GM12865 (cell line): ENCODE measurements around the gene COPB1.

Experiments used
- DNase-seq: peaks from one replicate; pipeline ENCODE4 v3.0.0; 2010; ENCODE audit warnings: low read depth
- H3K4me3 ChIP-seq: 2 replicates; pipeline ENCODE4 v1.5.1; 2011; ENCODE audit warnings: mild to moderate bottlenecking, low read depth, low read length, control low read depth
- CTCF ChIP-seq: IDR thresholded peaks from 2 replicates; pipeline ENCODE4 v1.5.1; 2011; ENCODE audit warnings: low read length, control low read depth, low read depth, inconsistent platforms; ENCODE audit not compliant: insufficient read depth; ENCODE audit errors: missing control alignments

The COPB1 gene

DNA sequence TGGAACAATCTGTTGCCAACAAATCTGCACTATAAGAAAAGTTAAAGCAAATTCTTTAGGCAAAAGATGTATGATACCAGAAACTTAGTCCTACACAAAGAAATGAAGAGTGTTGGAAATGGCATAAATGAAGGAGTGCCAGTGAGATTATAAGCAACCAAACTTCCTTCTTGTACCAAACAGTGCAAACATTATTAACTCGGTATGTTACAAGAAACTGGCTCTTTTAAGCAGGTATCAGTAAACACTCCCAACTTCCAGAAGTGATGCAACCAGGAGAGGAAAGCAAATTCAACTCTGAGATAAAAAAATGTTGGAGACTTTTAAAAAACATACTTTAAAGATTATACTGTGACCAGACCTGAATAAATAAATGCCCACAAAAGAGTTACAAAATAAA, 28.5 kb downstream of the COPB1 start:
- no peak for TF ChIP-seq CTCF
- DNase-seq = no peak

DNA sequence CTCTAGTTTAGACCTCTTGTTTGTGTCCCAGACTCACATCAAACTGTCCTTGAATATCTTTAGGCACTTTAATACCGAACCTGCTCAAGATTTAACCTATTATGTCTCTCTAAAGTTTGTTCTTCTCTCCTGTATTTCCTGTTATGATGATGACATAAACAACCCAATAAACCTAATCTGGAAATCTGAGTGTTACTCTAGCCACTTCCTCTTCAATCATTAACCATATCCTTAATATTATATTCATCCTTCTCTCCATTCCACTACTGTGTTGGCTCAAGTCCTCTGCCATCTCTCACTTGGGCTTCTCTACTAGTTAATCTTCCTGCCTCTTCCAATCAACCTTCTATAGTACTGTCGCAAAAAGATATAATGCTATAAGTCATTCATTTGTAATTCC, 36.0 kb downstream of the COPB1 start:
- no peak for TF ChIP-seq CTCF
- H3K4me3 ChIP-seq = no peak overlapping the region
- no peak for DNase-seq

More for the DNA sequence above, 28.5 kb downstream of the COPB1 start:
- H3K4me3 ChIP-seq = no peak overlapping the region

- no peak for DNase-seq
- no peak overlapping the region for H3K4me3 ChIP-seq
- TF ChIP-seq CTCF = no peak
Measured at GRCh38 chr11:14460147-14460546, 39.5 kb downstream of the COPB1 start.

DNA sequence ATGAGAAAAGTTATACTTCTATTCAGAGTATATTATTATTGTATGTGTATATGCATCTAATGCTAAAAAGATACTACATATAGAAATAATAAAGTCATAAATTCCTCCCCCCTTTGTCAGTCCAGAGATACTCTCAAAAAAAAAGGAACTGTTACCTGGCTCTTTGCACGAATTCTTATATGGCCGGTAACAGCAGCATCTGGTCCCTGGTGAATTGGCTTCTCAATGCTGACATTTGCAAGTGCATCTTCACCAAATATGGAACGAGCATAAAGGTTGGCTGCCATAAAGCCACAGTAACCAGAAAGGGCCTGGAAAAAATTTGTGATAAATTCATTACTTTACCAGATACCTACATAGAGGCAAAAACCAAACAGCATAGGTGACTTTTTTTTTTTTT, 41.2 kb downstream of the COPB1 start:
- no peak for DNase-seq
- H3K4me3 ChIP-seq = no peak overlapping the region
- TF ChIP-seq CTCF = no peak

DNA sequence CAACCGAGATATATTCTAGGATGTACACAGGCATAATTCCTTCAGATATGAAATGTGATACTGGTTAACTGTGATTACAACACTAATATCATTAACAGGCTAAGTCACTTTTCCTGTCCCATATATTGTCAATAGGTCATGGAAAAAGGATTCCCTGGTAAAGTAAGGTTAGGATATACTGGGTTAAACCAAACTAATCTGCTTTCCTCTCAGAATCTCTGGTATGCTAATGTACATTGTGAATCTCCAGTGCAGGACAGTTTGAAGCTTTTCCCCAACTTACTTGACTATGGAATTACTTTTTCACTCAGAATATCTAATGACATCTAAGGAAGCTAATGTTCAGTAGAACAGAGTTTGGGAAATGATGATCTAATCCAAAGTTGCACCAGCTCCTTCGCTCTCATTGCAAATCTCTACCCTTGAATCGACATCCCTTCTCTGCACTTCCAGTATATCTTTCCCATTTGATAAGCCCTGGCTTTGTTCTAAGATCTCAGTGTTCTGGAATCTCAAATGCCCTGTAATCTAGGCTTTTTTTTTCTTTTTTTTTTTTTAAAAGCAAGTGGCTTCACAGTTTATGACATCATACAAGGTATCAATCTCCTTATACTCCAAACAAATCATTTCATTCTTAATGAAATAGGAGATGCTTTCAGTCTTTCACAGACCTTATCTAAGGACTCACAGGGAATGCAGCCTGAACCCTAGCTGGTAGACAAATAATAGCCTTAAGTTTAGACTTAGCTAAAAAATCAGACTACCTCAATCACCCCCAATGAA, 43.8 kb downstream of the COPB1 start:
- TF ChIP-seq CTCF = no peak
- H3K4me3 ChIP-seq = no peak overlapping the region
- DNase-seq = no peak

DNA sequence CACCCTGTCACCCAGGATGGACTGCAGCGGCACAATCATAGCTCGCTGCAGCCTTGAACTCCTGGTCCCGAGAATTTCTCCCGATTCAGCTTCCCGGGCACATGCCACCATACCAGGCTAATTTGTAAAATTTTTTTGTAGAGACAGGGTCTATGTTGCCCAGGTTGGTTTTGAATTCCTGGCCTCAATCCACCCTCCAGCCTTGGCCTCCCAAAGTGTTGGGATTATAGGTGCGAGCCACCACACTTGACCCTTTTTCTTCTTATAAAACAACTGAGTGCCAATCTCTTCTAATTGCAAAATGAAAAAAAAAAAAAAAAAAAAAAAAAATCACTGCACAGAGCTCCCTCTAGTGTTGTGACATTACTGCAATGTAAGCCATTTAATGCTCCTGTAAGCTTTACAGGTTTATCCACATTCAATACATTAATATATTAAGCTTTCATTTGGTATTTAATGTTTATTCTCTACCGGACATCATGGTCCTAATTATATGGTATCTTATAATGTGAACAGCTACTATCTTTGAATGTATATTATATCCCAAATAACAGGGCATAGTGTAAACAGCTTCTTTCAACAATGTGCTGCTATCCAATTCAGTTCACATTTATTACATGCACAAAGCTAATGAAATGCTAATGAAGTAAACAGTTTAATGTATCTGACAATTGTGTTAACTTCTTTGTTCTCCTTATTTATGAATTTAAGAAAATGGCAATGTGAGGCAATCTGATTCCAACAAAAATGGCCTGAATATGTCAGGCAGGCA, 44.6 kb downstream of the COPB1 start:
- no peak overlapping the region for H3K4me3 ChIP-seq
- DNase-seq = peak; percentile 31
- peak; percentile 50 for TF ChIP-seq CTCF
